ENCODE measurements around the gene CGB5. TPM values are rescaled to one million over a fixed set of nuclear protein-coding genes. Genes with fewer than 3 reads are reported as not detected.

Gene CGB5
- total RNA-seq, 4 donors from 2014 or later = not detected

GRCh38 chr19:49014123-49014869 lies 29.4 kb upstream of the CGB5 start:
- Histone ChIP-seq H3K4me1 (peaks cover 0 to 7% of the 10 kb centered on the region in 2 donors), H3K27ac (no peak overlapping the region), H3K36me3 (no peaks in the 10 kb centered on the region), H3K4me3 (no peak overlapping the region), H3K9me3 (no peaks in the 10 kb centered on the region), H3K27me3 (no peaks in the 10 kb centered on the region)
- TF ChIP-seq POLR2A (IDR thresholded peaks at IDR 0.05) (no peak), CTCF (IDR thresholded peaks at IDR 0.05) (no peak)
- no peak for DNase-seq
- intact Hi-C loops (cut with DNase I; ENCODE audit: low total_unique reads) = no loop called here

- no peak for DNase-seq
- TF ChIP-seq POLR2A (IDR thresholded peaks at IDR 0.05) (no peak), CTCF (IDR thresholded peaks at IDR 0.05) (no peak)
- peaks cover 0 to 7% of the 10 kb centered on the region in 2 donors for H3K4me1 ChIP-seq
- H3K9me3 ChIP-seq = no peaks in the 10 kb centered on the region
- H3K36me3 ChIP-seq = no peaks in the 10 kb centered on the region
- H3K27ac ChIP-seq = no peak overlapping the region
- intact Hi-C loops (cut with DNase I; ENCODE audit: low total_unique reads) = no loop called here
- no peaks in the 10 kb centered on the region for H3K27me3 ChIP-seq
- H3K4me3 ChIP-seq = no peak overlapping the region
Observed at GRCh38 chr19:49014870-49015255, 28.8 kb upstream of the CGB5 start.

DNA sequence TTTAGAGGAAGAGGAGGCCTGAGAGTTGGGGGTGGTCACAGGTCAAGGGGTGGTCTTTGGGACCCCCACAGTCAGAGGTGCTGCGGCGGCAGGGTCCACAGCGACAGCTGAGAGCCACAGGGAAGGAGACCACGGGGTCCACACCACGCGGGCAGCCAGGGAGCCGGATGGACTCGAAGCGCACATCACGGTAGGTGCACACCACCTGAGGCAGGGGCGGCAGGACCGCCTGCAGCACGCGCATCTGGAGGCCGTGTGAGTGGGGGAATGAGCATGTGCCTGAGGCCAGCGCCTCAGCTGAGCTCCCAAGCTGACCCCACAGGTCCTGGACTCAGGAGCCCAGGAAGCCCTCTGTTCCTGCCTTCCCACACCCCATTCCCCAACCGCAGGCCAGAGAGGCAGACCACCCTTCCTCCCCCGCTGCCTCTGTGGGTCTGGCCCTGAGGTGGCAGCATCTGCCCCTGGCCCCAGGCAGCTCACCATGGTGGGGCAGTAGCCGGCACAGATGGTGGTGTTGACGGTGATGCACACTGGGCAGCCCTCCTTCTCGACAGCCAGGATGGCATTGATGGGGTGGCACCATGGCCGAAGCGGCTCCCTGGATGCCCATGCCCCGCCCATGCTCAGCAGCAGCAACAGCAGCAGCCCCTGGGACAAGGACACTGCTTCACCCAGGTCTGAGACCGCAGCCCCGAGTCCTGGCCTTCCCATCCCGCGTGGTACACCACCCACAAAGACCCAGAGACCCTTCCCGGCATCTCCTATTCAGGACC lies 27.4 kb upstream of the CGB5 start:
- intact Hi-C loops (cut with DNase I; ENCODE audit: low total_unique reads) = no loop called here
- no peaks in the 10 kb centered on the region for H3K27me3 ChIP-seq
- H3K9me3 ChIP-seq = no peaks in the 10 kb centered on the region
- DNase-seq = no peak
- H3K4me1 ChIP-seq = peaks cover 0 to 7% of the 10 kb centered on the region in 2 donors
- TF ChIP-seq POLR2A (IDR thresholded peaks at IDR 0.05) (no peak), CTCF (IDR thresholded peaks at IDR 0.05) (no peak)
- no peaks in the 10 kb centered on the region for H3K36me3 ChIP-seq
- no peak overlapping the region for H3K4me3 ChIP-seq
- no peak overlapping the region for H3K27ac ChIP-seq

- Histone ChIP-seq H3K27me3 (no peaks in the 10 kb centered on the region), H3K27ac (no peak within 1 kb of the TSS), H3K4me1 (peaks cover 0 to 7% of the 10 kb centered on the region in 2 donors), H3K9me3 (no peaks in the 10 kb centered on the region), H3K36me3 (no peaks in the 10 kb centered on the region), H3K4me3 (peak within 1 kb of the TSS; percentile 30 to 31)
- TF ChIP-seq CTCF (IDR thresholded peaks at IDR 0.05) (no peak), POLR2A (IDR thresholded peaks at IDR 0.05) (no peak)
- DNase-seq = no peak
- intact Hi-C loops (cut with DNase I; ENCODE audit: low total_unique reads) = no loop called here
Observed at GRCh38 chr19:49017041-49017665, 26.5 kb upstream of the CGB5 start, which contains the start of gene LHB. LHB (minus strand) TSS chr19:49017091; CDS start chr19:49017081, 10 bp downstream.

Measured in uterus (tissue), 4 donors.